Bronchial epithelial cell (primary cell): ENCODE measurements around the gene CSN3. TPM values are rescaled to one million over a fixed set of nuclear protein-coding genes. Genes with fewer than 3 reads are reported as not detected.

Experiments used
- DNase-seq: peaks from one replicate; pipeline ENCODE4 v3.0.0-alpha.2; 2010; ENCODE audit warnings: low read depth
- FAIRE-seq: peaks from 2 replicates; lab custom pipeline; 2011; peaks lifted over from hg19 to GRCh38; lab: Jason Lieb, UNC
- H3K27me3 ChIP-seq: 2 replicates; pipeline ENCODE4 v1.5.1; 2011; ENCODE audit warnings: low read length; ENCODE audit not compliant: control insufficient read depth, insufficient read depth
- H3K36me3 ChIP-seq: 2 replicates; pipeline ENCODE4 v1.5.1; 2011; ENCODE audit warnings: low read length; ENCODE audit not compliant: control insufficient read depth, insufficient read depth
- H3K4me3 ChIP-seq: 2 replicates; pipeline ENCODE4 v1.5.1; 2011; ENCODE audit warnings: mild to moderate bottlenecking, low read depth, low read length, control low read depth
- total RNA-seq: library from RNA; depleted of rRNA; stranded (reverse); fragments of >200 nt; gene quantifications from 2 replicates; pipeline ENCODE4 v1.2.1, GENCODE V29; 2014
- TF ChIP-seq, protein P1 (sequence below): IDR thresholded peaks from 2 replicates; pipeline ENCODE4 v1.5.1; 2011; ENCODE audit warnings: mild to moderate bottlenecking, moderate library complexity, low read length, control low read depth, inconsistent platforms; ENCODE audit not compliant: insufficient read depth, severe bottlenecking

Gene CSN3
- total RNA-seq, 1 donor from 2014 or later: not detected

DNA sequence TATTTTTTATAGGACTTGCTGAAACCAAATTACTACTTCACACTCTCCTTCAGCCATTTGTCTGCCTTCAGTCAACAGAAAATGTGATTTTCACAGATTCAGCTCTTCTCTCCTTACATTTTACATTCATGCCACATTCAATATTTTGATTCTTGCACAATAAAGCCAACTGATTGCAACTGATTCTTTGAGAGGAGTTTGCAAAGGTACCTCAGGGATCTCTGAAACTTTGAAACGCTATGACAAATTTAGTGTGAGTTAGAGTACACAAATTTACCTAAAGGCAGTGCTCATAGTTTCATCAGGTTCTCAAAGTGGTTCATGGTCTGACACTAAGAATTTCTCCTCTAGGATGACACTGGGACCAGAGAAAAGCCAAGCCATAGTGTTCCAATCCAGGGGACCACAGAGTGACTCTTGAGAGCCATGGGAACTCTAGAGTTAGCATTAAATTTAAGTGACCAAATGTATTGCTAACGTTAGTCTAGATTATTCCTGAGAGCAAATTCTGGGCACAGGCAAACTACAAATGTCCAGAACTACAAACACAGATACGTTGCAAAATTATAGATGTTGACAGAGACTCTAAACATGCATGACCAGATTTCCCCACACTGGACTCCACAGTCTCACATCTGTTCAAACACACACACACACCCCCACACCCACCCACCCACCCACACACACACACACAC, 9.0 kb downstream of the CSN3 start:
- DNase-seq: no peak
- no peak for FAIRE-seq
- Histone ChIP-seq H3K27me3 (no peaks in the 10 kb centered on the region), H3K36me3 (no peaks in the 10 kb centered on the region), H3K4me3 (no peak overlapping the region)
- TF ChIP-seq, protein P1, sequence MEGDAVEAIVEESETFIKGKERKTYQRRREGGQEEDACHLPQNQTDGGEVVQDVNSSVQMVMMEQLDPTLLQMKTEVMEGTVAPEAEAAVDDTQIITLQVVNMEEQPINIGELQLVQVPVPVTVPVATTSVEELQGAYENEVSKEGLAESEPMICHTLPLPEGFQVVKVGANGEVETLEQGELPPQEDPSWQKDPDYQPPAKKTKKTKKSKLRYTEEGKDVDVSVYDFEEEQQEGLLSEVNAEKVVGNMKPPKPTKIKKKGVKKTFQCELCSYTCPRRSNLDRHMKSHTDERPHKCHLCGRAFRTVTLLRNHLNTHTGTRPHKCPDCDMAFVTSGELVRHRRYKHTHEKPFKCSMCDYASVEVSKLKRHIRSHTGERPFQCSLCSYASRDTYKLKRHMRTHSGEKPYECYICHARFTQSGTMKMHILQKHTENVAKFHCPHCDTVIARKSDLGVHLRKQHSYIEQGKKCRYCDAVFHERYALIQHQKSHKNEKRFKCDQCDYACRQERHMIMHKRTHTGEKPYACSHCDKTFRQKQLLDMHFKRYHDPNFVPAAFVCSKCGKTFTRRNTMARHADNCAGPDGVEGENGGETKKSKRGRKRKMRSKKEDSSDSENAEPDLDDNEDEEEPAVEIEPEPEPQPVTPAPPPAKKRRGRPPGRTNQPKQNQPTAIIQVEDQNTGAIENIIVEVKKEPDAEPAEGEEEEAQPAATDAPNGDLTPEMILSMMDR: no peak

DNA sequence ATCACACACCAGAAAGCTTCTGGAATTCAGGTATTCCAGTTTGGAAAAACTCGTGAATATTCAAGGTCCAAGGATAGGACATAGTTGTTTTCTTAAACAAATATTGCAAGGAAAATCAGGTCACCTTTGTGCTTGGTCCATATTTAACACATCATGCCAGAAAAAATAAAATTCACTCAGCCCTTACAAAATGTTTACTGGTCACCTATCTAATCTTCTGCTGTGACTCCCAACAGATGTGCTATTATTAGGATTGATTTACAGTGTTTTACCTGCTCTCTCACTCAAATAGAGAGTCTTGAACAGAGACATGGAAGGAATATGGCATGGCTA, 9.5 kb downstream of the CSN3 start:
- H3K36me3 ChIP-seq: no peaks in the 10 kb centered on the region
- TF ChIP-seq, protein P1: no peak
- H3K4me3 ChIP-seq: no peak overlapping the region
- no peak for FAIRE-seq
- DNase-seq: no peak
- H3K27me3 ChIP-seq: no peaks in the 10 kb centered on the region

DNA sequence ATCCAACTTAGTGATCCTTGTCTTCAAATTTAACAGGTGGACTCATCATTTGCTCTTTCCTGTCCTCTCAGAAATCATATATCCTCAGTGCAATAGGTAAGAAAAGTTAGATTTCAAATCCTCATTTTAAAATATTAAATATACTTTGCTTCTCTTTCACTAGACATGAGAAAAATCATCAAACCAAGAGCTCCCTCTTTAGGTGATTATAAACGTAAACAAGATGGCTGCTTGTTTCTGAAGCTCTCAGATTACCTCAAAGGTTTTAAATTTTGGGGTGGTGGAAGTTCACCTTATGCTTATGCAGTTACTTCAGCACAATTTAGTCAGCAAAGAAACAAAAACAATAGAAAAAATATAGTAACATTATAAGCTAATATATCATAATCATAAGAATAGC, 27.3 kb downstream of the CSN3 start:
- Histone ChIP-seq H3K36me3 (no peaks in the 10 kb centered on the region), H3K27me3 (no peaks in the 10 kb centered on the region), H3K4me3 (no peak overlapping the region)
- TF ChIP-seq, protein P1: peak; percentile 8
- DNase-seq: peak; percentile 29
- no peak for FAIRE-seq

DNA sequence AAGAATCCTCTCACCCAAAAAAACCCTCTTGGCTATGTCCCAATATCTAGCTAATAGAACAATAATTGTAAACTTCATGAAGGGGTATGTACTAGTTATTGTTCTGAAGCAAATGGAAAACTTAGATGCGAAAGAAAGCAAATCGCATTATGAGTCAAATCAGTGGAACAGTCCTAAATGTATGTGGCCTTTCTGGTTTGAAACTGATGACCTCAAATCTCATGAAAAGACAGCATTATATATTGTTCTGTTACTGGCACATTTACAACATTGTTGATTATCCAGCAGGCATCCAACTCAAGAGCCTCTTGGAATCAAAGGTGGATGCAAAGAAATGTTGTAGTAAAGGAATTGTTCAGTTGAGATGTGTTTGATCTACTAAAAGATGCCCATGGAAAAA, 34.7 kb downstream of the CSN3 start:
- TF ChIP-seq, protein P1: no peak
- Histone ChIP-seq H3K4me3 (no peak overlapping the region), H3K27me3 (no peaks in the 10 kb centered on the region), H3K36me3 (no peaks in the 10 kb centered on the region)
- FAIRE-seq (no peak), DNase-seq (no peak)

DNA sequence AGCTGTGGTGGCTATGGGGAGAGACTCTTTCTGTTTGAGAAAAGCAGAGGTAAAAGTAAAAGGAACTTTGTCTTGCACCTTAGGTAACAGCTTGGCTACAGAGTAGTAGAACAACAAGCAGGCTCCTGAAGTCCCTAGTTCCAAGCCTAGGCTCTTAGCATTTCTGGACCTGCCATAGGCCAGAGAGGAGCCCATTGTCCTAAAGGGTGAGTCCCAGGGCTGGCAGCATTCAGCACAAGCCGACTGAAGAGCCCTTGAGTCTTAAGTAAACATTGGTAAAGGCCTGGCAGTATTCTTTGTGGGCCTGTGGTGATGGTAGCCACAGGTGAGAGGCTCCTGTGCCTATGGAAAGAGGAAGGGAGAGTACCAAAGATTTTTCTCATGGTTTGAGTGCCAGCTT, 38.2 kb downstream of the CSN3 start:
- H3K4me3 ChIP-seq: no peak overlapping the region
- DNase-seq: no peak
- no peaks in the 10 kb centered on the region for H3K27me3 ChIP-seq
- H3K36me3 ChIP-seq: no peaks in the 10 kb centered on the region
- FAIRE-seq: no peak
- TF ChIP-seq, protein P1: no peak

DNA sequence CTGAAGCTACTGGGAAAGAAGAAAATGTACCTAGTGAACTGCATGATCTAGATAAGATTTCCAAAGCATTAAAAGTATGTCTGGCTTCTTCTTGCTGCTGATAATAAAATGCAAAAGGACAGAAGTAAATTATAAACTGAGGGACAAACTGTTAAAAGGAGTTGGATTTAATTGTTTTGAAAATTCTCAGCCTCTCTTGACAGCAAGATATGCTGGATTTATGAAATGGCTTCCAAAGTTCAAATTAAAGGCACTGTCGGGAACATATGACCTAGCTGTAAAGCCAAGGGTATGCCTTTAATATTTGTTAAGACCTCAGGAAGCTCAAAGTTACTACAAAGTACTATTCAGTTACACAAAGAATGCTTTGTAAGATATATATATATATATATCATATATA, 46.3 kb downstream of the CSN3 start:
- no peaks in the 10 kb centered on the region for H3K27me3 ChIP-seq
- FAIRE-seq (no peak), DNase-seq (no peak)
- no peak overlapping the region for H3K4me3 ChIP-seq
- TF ChIP-seq, protein P1: no peak
- no peaks in the 10 kb centered on the region for H3K36me3 ChIP-seq
